HK-2 (cell line): ENCODE results near the gene B3GNT3.

Source experiments
- DNase-seq: peaks from one replicate; pipeline ENCODE4 v3.0.0-alpha.2; 2018; ENCODE audit not compliant: unreplicated experiment

The B3GNT3 gene

DNA sequence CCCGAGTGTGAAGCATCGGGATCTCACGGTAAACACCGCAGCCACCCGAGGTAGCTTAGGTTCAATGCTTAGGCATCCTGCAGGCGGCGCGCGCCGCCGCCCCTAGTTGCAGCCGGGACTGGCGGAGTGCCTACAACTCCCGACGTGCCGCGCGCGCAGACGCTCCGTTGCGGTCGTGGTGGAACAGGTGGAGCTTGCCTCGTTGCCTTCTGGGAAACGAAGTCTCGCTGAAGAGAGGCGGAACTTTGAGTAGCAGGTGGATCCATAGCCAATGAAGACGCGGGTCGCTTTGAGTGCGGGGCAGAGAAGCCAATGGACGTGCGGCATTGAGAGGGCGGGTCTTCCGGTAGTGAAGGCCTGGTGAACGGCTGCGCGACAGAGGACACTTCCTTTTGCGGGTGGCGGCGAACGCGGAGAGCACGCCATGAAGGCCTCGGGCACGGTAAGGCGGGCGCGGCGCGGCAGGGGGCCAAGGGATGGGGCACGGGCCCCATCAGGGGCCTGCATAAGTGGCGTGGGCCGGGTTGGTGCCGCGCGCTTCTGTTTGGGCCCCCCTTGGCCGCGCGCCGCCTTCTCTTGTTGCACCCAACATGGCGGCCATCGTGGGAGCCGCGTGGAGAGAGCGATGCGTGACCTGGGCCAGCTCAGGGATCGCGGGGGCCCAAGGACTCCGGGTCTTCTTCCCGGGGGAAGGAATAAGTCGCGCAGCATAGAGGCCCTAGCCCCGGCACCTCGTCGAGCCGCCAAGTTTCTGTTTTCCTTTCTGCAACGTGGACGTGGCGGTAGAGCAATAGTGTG lies 64.8 kb downstream of the B3GNT3 start, which contains the start of gene RPL18A:
TSS of gene RPL18A (plus strand) at position 378 of the 798 bp plus-strand sequence. CDS start at position 425, 47 bp downstream.
- DNase-seq: peak; percentile 99

DNA sequence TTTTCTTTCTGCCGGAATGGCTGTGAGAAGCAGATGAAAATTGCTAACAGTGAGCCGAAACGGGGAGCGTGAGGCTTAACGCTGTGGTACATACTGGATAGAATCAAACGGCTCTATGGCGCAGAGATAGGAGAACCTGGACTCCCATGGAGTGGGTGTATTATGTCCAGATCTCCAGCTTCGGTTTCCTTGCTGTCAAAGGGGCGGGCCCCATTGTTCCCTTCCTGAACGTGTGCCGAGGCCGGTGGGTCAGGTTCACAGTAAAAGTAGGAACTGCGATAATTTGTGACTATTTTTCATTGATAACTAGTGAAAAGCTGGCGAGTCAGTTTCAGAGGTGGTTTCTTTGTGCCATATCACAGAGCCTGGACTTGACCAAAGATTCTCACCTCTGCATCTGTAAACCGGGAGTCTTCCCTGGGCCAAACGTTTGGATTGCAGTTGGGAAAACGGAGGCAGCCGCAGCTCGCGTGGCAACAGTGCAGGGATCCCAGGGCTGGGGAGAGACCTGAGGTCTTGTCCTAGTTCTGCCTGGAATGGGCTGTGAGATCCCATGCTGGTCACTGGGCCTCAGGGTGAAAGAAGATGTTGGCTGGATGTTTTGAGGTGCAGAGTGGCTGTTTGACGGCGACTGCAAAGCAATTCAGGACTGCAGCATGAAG lies 65.5 kb downstream of the B3GNT3 start:
- DNase-seq: no peak

DNA sequence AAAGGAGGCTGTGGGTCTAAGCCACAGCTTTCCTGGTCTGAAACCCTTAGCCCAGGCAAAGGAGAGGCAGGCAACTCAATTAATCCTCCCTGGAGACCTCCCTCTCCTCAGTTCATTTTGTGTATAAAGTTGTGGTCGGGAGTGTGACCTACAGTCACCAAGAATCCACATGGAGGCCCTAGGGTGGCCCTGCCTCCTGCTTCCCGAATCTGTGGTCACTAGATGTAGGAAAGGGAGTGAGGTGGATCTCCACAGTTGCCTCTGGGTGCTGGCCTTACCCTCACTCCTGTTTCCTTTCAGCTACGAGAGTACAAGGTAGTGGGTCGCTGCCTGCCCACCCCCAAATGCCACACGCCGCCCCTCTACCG lies 66.0 kb downstream of the B3GNT3 start:
- no peak for DNase-seq

DNA sequence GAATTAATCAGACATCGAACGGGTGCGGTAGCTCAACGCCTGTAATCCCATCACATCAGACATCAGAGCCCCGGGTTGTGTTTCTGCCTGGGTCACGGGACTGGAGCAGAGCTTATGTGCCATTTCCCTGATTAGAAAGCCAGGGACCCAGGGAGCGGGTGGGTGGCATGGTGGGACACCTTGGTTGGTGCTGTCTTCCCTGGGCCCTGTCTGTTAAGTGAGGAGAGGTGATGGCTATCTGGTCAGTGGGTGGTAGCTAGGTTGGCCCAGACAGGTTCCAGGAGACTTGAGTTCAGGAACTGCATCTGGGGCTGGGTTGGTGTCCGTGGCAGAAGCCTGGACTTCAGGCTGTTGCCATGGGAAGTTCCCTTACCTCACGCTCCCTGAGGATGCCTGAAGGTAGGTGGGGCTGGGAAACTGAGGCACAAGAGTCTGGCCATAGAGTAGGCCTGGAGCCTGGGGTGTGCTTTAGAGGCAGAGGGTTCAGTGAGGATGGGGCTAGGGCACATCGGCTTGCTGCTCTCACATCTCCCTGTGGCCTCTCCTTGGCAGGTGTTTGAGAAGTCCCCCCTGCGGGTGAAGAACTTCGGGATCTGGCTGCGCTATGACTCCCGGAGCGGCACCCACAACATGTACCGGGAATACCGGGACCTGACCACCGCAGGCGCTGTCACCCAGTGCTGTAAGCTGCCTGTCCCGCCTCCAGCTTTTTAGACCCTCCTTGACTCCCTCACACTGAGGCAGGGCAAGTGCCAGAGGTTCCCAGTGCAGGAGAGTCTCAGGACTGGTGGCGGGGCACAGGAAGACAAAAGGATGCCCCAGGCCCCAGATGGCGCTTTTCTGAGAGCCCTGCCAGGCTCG lies 66.8 kb downstream of the B3GNT3 start:
- no peak for DNase-seq

DNA sequence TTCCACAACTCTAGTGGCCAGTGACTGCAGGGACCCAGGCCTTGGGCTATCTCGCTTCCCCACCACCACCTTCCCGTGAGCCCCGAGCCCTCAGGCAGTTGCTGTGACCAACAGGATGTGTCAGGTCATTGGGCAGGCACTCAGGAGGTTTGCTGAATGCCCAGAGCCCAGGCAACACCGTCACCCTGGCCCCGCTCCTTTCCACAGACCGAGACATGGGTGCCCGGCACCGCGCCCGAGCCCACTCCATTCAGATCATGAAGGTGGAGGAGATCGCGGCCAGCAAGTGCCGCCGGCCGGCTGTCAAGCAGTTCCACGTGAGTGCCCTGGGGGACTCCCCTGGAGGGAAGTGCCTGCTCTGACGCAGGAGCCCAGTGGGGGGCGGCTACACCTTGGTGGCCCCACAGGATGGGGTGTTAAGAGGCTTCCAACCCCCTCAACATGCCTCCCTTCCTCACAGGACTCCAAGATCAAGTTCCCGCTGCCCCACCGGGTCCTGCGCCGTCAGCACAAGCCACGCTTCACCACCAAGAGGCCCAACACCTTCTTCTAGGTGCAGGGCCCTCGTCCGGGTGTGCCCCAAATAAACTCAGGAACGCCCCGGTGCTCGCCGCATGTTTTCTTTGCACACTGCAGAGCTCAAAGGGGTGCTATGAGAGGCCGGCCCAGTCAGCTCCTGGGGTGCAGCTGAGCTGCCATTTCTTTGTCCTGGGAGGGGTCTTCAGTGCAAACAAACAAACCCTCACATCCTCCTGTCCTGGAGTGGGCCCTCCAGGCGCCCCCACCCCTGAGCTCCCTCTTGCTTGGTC lies 68.0 kb downstream of the B3GNT3 start:
- no peak for DNase-seq
